Measurements from ENCODE around the gene VSIG8.

The VSIG8 gene

DNA sequence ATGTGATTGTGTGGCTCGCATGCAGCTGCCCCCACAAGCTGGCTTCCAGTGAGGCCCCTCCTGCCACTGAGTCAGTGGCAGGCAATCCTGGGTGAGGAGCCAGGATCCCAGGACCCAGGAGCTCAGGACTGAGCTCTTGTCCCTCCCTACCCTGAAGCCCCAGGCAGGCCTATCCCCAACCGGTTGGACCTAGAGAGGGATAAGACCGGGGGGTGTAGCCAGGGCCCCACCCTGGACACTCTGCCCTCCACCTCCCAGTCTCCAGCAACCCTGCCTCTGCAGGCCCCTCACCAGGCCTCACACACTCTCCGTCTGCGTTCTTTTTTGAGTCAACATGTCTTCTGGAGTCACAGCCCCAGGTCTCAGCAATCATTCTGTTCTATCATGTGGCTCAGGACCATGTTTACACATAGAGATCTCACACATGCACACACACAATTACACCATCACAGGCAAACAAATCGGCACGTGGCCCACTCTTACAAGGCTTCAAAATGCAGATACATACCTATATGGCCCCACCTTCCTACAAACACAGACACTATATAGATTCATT, 2.6 kb downstream of the VSIG8 start:
- Histone ChIP-seq H3K4me1 (no peaks in the 10 kb centered on the region), H3K36me3 (replicated peaks) (no peaks in the 10 kb centered on the region), H3K9me3 (no peaks in the 10 kb centered on the region), H3K4me3 (no peak overlapping the region), H3K27me3 (ENCODE audit: low read depth) (peaks cover 3% of the 10 kb centered on the region; the same call in 1 of the 2 replicates)
- no peak for DNase-seq (ENCODE audit: low spot score in 2 of 2)
- in situ Hi-C loops (cut with MboI; ENCODE audit: low sequenced_read_pairs): no loop called here

- peaks cover 3% of the 10 kb centered on the region; the same call in 1 of the 2 replicates for H3K27me3 ChIP-seq (ENCODE audit: low read depth)
- H3K9me3 ChIP-seq: no peaks in the 10 kb centered on the region
- no peaks in the 10 kb centered on the region for H3K36me3 ChIP-seq (replicated peaks)
- in situ Hi-C loops (cut with MboI; ENCODE audit: low sequenced_read_pairs): no loop called here
- no peak overlapping the region for H3K4me3 ChIP-seq
- H3K4me1 ChIP-seq: peaks cover 3% of the 10 kb centered on the region; the same call in 1 of the 2 replicates
- no peak for DNase-seq (ENCODE audit: low spot score in 2 of 2)
Observed at GRCh38 chr1:159857889-159858288, 4.6 kb downstream of the VSIG8 start.

DNA sequence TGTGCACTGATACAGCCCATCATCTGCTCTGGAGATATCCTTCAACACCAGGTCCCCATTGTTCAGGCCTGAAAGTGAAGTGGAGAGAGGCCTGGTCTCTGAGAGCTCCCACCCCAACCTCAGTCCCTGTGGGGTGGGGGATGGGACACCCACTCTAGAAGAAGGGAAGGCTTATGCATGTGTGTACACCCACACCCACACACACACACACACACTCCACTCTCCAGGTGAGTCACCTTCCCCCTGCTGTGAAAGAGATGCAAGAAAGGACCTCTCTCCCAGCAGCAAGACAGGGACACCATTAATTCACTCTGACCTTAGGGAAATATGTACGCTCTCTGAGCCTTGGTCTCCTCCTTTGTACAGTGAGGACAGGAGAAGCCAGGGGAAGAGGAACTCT, 5.9 kb downstream of the VSIG8 start:
- DNase-seq (ENCODE audit: low spot score in 2 of 2): no peak
- Histone ChIP-seq H3K4me3 (no peak overlapping the region), H3K36me3 (replicated peaks) (no peaks in the 10 kb centered on the region), H3K9me3 (no peaks in the 10 kb centered on the region), H3K27me3 (ENCODE audit: low read depth) (no peaks in the 10 kb centered on the region), H3K4me1 (peaks cover 3% of the 10 kb centered on the region; the same call in 1 of the 2 replicates)
- in situ Hi-C loops (cut with MboI; ENCODE audit: low sequenced_read_pairs): no loop called here

- DNase-seq (ENCODE audit: low spot score in 2 of 2): no peak
- Histone ChIP-seq H3K4me1 (peaks cover 3% of the 10 kb centered on the region; the same call in 1 of the 2 replicates), H3K4me3 (no peak overlapping the region), H3K36me3 (replicated peaks) (no peaks in the 10 kb centered on the region), H3K9me3 (no peaks in the 10 kb centered on the region), H3K27me3 (ENCODE audit: low read depth) (no peaks in the 10 kb centered on the region)
- in situ Hi-C loops (cut with MboI; ENCODE audit: low sequenced_read_pairs): no loop called here
Observed at GRCh38 chr1:159855709-159856108, 6.7 kb downstream of the VSIG8 start.

DNA sequence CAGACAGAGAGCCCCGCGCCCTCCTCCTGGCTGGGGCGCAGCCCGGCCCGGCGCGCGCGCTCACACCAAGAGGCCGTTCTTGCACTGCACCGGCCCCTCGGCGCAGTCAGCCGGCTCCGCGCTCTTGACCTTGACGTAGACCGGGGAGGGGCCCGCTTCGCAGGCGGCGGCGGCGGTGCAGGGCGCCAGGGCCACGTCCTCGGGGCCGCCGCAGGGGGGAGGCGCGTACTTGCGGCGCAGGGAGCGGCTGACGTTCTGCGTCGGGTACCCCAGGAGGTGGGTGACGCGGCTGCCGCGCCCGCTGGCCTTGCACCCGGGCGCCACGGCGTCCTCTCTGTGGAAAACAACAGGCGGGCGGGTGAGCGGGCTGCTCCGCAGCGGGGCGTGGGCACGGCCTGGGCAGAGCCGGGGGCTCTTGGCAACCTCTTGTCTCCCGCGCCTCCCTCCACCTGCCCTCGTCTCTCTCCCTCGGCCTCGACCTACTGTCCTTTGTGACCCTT, 7.7 kb downstream of the VSIG8 start:
- H3K4me3 ChIP-seq: peak overlapping the region; percentile 28
- in situ Hi-C loops (cut with MboI; ENCODE audit: low sequenced_read_pairs): no loop called here
- peak; percentile 53 to 78 for DNase-seq (ENCODE audit: low spot score in 2 of 2)
- H3K27me3 ChIP-seq (ENCODE audit: low read depth): no peaks in the 10 kb centered on the region; the same call in 1 of the 2 replicates
- H3K9me3 ChIP-seq: no peaks in the 10 kb centered on the region
- peaks cover 3% of the 10 kb centered on the region; the same call in 1 of the 2 replicates for H3K4me1 ChIP-seq
- H3K36me3 ChIP-seq (replicated peaks): no peaks in the 10 kb centered on the region

DNA sequence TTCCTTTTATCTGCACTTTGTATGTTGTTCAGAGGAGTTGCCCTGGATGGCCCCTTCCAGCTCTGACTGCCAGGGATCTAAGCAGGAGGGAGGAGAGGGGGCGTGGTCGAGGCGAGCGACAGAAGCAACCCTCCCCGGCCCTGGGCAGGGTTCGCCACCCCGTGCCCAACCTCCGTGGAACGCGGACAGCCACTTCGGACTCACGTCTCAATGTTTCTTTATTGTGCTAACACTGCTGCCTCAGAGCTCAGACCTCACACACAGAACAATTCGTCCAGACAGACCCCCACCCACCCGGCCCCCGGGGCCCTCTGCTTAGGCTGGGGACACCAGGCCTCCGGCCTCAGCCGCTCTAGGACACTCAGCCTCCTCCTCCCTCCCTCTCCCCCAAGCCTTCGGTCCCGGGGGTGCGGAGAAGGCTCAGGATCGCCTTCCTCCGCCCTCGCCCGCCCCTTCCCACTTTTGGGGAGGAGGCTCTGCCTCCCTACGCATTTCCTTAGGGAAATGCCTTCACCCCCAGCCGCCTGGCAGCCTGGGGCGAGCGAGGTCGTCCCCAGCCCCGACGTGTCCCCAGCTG, 8.3 kb downstream of the VSIG8 start:
- peak; percentile 17 to 75 for DNase-seq (ENCODE audit: low spot score in 2 of 2)
- in situ Hi-C loops (cut with MboI; ENCODE audit: low sequenced_read_pairs): no loop called here

GRCh38 chr1:159853417-159854115, 8.9 kb downstream of the VSIG8 start:
- no peak overlapping the region for H3K4me3 ChIP-seq
- DNase-seq (ENCODE audit: low spot score in 2 of 2): no peak
- H3K27me3 ChIP-seq (ENCODE audit: low read depth): no peaks in the 10 kb centered on the region; the same call in 1 of the 2 replicates
- H3K9me3 ChIP-seq: no peaks in the 10 kb centered on the region
- no peaks in the 10 kb centered on the region for H3K36me3 ChIP-seq (replicated peaks)
- peaks cover 3% of the 10 kb centered on the region; the same call in 1 of the 2 replicates for H3K4me1 ChIP-seq
- in situ Hi-C loops (cut with MboI; ENCODE audit: low sequenced_read_pairs): no loop called here

More for the DNA sequence above, 8.3 kb downstream of the VSIG8 start:
- Histone ChIP-seq H3K36me3 (replicated peaks) (no peaks in the 10 kb centered on the region), H3K9me3 (no peaks in the 10 kb centered on the region), H3K4me1 (peaks cover 3% of the 10 kb centered on the region; the same call in 1 of the 2 replicates), H3K4me3 (peak overlapping the region; percentile 28), H3K27me3 (ENCODE audit: low read depth) (no peaks in the 10 kb centered on the region; the same call in 1 of the 2 replicates)

DNA sequence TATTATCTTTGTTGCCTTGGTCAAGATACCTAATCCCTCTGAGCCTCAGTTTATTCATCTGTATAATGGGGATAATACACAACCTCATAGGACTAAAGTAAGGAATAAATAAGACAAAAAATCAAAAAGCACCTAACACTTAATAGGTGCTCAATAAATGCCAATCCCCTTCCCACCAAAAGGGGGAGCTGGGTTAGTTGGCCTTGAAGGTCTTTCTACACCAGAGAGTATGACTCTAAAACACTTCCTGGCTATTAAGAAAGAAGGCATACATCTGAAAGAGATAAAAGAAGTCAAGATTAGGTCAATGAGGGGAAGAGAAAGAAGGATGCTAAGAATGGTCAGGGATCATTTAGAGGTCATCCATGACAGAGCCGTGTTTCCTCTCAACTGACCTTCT, 11.1 kb downstream of the VSIG8 start:
- in situ Hi-C loops (cut with MboI; ENCODE audit: low sequenced_read_pairs): no loop called here
- no peaks in the 10 kb centered on the region for H3K9me3 ChIP-seq
- DNase-seq (ENCODE audit: low spot score in 2 of 2): no peak
- H3K36me3 ChIP-seq (replicated peaks): no peaks in the 10 kb centered on the region
- H3K4me1 ChIP-seq: peaks cover 3% of the 10 kb centered on the region; the same call in 1 of the 2 replicates
- H3K4me3 ChIP-seq: no peak overlapping the region
- H3K27me3 ChIP-seq (ENCODE audit: low read depth): no peaks in the 10 kb centered on the region; the same call in 1 of the 2 replicates

DNA sequence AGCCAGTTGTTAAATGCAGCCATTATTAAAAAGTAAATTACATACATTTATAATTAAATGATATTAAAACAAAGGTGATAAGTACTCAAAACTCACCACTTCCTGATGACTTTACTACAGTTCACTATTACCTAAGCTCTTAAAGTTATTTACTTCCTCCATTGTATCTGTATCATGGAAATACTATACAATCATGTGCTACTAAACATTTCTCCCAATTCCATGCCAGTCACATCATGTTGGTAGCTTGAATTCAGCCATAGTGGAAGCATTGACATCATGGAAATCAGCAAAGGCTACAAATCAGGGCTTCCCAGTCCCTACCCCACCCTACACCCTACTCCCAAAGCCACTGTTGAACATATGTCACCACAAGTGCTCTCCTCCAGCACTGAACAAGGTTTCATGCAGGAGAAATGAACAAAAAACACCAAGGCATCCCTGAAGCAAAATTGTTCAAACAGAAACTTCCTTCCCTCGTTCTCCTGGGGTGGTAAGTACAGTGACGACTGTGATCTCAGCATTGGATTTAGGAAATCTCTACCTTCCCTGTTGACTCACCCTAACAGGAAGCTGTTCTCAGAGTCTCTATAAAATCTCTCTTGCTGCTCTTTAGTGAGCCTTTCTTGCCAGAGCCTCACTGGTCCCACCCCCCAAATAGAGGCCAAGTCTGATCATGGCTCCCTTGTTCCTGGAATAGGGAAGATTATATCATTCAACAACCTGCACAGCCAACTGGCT, 12.7 kb downstream of the VSIG8 start:
- Histone ChIP-seq H3K36me3 (replicated peaks) (no peaks in the 10 kb centered on the region), H3K4me1 (peaks cover 3% of the 10 kb centered on the region; the same call in 1 of the 2 replicates), H3K9me3 (no peaks in the 10 kb centered on the region), H3K27me3 (ENCODE audit: low read depth) (no peaks in the 10 kb centered on the region; the same call in 1 of the 2 replicates), H3K4me3 (no peak overlapping the region)
- in situ Hi-C loops (cut with MboI; ENCODE audit: low sequenced_read_pairs): no loop called here
- DNase-seq (ENCODE audit: low spot score in 2 of 2): no peak

DNA sequence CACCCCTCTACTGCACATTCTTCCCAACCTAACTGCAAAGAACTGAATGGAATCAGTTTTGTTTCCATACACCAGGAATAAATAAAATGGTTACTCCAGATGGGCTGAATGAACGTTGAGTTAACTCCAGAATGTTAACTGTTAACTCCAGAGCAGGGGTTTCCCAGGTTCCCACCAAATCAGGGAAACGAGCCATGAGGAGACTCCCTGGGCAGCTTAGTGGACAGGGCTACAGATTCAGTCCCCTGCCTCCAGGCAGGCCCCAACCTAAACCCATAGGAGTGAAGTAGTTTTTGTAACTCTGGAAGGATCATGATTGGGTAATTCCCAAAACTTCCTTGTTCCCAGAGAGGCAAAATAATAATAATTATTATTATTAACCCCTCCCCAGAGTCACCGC, 14.1 kb downstream of the VSIG8 start:
- in situ Hi-C loops (cut with MboI; ENCODE audit: low sequenced_read_pairs): no loop called here

GRCh38 chr1:159847231-159847630, 15.2 kb downstream of the VSIG8 start:
- no peak for DNase-seq (ENCODE audit: low spot score in 2 of 2)
- in situ Hi-C loops (cut with MboI; ENCODE audit: low sequenced_read_pairs): no loop called here

More for the DNA sequence above, 14.1 kb downstream of the VSIG8 start:
- no peaks in the 10 kb centered on the region for H3K9me3 ChIP-seq
- H3K27me3 ChIP-seq (ENCODE audit: low read depth): no peaks in the 10 kb centered on the region; the same call in 1 of the 2 replicates
- DNase-seq (ENCODE audit: low spot score in 2 of 2): no peak
- no peaks in the 10 kb centered on the region for H3K4me1 ChIP-seq
- H3K36me3 ChIP-seq (replicated peaks): no peaks in the 10 kb centered on the region
- H3K4me3 ChIP-seq: no peak overlapping the region

DNA sequence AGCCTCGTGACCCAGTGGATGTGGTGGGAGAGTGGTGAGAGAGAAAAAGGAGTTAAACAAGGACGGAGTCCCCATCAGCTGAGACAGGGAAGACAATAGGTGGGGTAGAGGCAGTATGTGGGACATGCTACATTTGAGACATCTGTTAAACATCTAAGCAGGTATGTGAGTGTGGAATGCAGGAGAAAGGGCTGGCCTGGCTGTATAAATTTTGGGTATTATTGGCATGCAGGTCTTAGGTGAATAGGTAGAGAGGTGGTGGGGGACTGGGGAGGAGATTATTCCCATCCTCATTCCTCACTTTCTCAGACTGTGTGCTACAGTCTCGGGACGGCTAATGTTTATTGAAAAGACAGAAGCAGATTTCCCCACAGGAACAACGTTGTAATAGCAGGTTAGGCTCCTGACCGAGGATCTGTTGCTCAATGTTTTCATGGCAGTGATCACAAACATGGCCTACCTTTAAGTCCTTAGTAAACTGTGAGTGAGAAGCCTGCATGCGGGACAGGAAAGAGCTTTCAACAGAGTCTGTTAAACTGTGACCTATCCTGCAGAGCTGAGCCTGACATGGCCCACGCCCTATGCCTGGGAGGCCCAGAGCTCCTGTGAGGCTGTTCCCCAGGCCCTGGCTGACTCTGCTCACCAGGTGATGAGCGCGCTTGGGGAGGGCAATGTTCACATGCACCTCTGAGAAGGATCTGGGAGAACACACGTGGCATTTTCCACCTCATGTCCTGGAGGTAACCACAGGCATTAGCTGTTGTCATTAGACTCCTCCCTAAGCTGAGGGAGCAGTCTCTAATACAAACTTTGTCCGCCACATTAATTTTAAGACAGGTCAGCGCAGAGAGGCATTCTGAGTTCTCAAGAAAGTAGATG, 16.5 kb downstream of the VSIG8 start:
- H3K36me3 ChIP-seq (replicated peaks): no peaks in the 10 kb centered on the region
- no peak overlapping the region for H3K4me3 ChIP-seq
- H3K4me1 ChIP-seq: no peaks in the 10 kb centered on the region
- no peaks in the 10 kb centered on the region; the same call in 1 of the 2 replicates for H3K27me3 ChIP-seq (ENCODE audit: low read depth)
- no peaks in the 10 kb centered on the region for H3K9me3 ChIP-seq
- in situ Hi-C loops (cut with MboI; ENCODE audit: low sequenced_read_pairs): no loop called here
- DNase-seq (ENCODE audit: low spot score in 2 of 2): no peak

More at GRCh38 chr1:159847231-159847630, 15.2 kb downstream of the VSIG8 start:
- H3K36me3 ChIP-seq (replicated peaks): no peaks in the 10 kb centered on the region
- H3K4me3 ChIP-seq: no peak overlapping the region
- no peaks in the 10 kb centered on the region for H3K9me3 ChIP-seq
- no peaks in the 10 kb centered on the region for H3K4me1 ChIP-seq
- no peaks in the 10 kb centered on the region; the same call in 1 of the 2 replicates for H3K27me3 ChIP-seq (ENCODE audit: low read depth)

Measured in HAP-1 (cell line).